Inflammatory macrophage treated with lipopolysaccharide for 1 hour (primary cell): ENCODE results near the gene IQCN.
"Not testable (repeated sequence)": the region's sequence is repeated elsewhere in the genome, so short reads cannot be mapped to it uniquely, and the experiment has no call there.

Experiments
- DNase-seq, 2 donors: peaks; one replicate each; pipeline ENCODE4 v3.0.0-alpha.2; 2020 to 2022

Gene IQCN

DNA sequence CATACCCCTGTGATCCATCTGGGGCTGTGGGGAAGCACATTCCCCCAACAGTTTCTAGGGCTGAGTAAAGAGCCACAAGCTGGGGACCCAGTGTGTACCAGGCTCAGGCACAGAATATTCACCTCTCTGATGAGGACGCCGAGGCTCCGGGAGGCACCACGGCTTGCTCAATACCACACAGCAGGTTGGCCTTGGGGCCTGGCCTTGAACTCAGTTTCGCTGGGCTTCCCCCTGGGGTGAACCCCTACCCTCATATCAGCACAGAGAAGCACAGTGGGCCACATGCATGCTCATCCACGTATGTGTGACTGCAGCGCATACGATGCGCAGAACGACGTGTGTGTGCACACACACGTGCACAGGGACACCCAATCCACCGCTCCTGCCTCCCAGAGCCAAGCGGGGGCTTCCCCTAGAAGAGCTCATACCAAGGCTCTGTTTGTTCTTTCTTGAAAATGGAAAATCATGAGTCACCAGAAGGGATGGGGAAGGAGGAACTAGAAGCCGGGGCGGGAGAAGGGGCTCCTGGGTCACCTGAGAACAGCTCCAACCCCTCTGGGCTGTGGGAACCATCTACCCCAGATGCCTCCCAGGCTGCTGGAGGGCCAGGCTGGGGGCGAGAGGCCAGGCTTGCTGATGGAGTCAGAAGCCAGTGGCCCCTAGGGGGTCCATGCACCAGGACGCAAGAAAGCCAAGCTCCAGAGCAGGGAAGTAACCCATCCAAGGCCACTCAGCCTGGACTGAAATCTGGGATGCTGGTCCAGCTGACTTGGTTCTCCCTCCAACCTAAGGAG lies 43.1 kb downstream of the IQCN start:
- DNase-seq: peak; percentile 55 to 66

DNA sequence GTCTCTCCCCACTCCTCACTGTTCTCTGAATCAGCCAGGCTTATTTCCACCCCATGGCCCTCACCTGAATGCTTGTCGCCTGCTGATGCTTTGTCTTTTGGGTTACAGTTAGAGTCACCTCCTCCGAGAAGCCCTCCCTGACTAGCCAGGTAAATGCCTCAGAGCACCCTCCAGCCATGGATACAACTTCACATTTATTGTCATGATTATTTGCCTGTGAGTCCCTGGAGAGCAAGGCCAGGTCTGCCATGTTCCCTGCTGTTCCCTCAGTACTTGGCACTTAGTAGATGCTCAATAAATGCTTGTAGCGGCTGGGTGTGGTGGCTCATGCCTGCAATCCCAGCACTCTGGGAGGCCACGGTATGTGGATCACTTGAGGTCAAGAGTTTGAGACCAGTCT lies 44.3 kb downstream of the IQCN start:
- no peak for DNase-seq

DNA sequence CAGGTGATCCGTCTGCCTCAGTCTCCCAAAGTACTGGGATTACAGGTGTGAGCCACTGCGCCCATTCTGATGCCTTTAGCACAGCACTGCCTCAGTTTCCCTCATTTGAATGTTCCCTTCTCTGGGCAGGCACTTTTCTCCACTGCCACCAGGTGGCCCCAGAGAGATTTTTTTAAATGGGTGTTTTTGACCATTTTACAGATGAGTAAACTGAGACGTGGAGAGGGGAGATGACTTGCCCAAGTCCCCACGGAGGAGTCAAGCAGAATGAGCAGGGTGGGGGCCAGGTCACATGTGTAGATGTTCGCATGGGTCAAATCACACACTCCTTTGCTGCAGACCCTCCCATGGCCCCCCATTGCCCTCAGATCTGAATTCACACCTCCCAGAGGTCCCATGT lies 44.8 kb downstream of the IQCN start:
- DNase-seq: no peak

DNA sequence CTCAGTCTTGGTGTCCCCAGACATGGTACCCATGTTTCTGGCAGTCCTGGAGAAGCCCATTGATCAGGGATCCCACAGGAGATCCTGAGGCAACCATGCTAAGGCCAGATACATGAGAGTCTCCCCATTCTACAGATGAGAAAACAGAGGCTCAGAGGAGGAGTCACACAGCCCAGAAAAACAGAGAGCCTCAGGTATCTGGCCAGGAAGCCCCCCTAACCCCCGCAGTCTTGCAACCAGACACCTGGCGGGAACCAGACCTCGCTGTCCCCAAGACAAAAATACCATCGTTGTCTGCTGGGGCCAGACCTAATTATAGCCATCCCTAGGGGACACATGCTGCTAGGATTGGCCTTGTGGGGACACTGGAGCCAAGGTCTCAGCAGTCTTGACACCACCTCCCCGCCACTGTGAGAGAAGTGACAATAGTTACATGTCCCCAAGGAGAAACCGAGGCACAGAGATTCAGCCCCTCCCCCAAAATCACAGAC lies 46.4 kb downstream of the IQCN start:
- DNase-seq: no peak

DNA sequence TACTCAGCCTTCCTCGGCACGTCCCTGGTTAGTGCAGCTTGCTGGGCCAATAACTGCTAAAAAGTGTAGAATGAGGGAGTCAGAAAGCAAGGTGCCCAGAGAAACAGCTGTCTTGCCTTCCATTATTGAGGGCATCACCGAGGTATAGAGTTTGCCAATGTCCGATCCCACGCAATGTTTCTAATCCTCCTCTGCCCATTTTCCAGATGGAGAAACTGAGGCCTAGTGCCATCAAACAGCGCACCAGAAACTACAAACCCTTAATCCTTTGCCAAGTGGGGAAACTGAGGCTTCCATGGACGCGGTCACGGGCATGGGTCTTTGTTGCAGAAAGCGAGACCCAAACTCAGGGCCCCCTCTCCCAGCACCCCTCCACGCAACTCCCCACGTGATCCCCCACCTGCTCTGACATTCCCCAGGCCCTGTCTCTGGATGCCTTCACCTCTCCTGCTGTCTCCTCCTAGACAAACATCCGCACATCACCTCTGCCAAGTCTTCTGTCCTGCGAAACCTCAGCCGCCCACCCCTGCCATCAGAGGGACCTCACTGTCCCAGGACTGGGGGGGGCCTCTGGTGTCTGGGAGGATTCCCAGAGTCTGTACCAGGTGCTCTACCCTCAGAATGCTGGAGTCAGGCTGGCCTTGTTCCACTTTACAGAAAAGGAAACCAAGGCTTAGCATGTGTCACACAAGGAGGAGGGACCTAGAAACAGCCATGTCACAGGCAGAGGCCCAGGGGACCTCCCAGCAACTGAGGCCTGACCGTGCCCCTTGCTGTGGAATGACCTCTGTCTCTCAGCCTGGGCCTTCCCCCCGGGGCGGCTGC lies 47.1 kb downstream of the IQCN start:
- DNase-seq: no peak

DNA sequence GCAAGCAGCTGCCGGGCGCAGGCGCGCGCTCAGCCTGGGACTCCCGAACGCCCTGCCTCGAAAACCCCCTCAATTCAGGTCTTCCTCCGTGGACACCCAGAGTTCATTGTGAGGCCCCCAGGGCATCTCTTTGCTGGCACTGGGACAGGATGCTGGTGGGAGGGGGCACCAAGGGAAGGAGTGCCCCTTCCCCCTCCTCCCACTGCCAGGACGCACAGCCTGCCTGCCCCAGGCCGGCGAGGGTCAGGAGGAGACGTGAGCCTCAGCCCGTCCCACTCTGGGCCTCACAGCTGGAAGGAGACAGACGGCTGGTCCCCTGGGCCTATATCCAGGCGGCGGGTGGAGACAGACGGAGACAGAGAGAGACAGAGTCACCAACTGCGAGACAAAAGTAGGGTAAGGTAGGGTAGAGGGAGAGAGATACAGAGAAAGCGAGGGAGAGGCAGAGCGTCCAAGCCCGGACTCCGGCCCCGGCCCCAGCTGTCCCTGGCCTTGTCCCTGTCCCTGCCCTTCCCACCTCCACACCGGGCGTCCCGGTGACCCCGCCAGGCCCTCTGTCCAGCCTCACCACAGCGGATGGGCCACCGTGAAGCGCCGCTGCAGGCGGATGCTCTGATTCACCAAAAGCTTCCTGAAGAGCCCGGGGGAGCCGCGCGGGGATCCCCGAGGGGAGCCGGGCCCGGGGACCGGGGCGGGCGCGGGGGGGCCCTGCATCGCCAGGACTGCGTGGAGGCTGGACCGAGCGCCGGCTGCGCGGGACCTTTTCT lies 48.4 kb downstream of the IQCN start, which contains the start of gene PDE4C:
PDE4C (minus strand) TSS at position 737 of the 767 bp plus-strand sequence; CDS start at position 714, 23 bp downstream.
- DNase-seq: no peak

DNA sequence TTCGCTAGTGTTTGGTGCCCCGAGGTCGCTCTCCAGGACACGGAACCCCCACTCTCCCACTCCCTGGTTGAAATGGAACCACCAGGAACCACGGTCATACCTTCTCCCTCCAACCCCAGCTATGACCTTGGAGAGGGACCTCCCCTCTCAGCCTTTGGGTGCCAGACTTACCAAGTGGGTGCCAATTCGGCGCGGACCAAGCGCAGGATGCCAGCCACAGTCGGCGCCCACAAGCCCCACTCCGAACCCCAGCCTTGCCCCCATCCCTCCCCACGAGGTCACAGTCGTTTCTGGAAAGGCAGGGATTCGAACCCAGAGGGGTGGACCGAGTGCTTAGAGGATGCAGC lies 48.9 kb downstream of the IQCN start:
- no peak for DNase-seq

DNA sequence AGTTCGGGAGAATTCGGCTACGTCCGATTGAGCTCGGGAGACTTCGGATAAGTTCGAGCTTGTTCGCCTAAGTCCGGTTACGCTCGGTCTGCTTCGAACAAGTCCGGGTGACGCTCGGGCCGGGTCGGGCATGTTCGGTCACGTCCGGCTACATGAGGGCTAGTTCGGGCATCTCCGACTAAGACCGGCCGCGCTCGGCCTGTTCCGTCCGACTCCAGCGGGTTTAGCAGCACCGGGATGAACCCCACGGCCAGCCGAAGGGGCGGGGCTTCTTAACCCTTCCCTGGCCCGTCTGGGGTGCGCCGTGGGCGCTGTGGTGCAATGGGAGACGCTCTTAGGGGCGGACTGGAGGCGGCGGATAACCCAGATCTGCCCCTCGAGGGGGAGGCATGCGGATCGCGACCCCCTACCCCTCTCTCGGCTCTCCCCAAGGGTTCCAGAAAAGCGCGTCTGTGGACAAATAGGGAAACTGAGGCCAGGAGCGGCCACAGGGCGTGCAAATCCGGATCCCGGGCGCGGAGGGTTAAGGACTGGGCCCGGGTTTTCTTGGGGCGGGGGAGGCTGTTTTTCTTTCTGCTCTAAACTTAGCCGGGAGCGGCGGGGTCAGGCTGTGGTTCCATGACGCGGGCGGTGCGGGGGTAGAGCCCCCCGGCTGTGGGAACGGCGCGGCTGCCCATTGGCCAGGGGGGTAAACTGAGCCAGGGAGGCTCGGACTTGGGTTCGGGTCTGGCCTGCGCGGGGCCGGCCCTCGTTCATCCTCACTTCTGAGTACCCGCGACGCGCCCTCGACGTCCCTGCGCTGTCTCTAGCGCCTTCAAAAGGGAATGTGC lies 49.5 kb downstream of the IQCN start:
- peak; percentile 96 to 99 for DNase-seq

DNA sequence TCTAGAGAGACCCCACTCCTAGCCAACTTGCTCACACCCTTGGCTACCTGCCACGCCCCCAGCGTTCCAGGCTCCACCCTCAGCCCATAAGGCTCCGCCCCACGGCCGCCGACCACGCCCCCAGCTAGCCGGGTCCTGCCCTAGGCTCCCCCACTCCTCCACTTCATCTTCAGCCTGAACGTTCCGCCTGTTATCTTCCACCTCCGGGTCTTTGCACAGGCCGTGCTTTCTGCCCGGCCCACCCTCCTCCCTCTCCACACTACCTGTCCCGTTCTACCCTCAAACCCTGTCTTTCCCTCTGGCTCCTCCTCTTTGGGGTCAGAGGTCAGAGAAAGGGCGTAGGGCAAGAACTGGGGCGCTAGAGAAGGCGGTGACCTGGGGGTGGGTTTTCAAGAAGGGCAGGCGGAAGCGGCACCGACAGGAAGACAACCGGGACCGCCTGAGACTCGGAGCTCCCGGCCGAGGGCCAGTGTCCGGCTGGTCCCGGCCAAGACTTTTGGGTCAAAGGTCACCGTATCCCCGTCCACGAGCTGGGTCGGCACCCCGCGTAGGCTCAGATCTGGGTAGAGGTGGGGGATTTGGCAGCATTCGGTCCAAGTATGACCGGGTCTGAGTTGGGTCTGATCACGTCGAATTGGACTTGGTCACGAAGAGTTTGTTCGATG lies 50.3 kb downstream of the IQCN start:
- DNase-seq: peak; percentile 36 to 62

DNA sequence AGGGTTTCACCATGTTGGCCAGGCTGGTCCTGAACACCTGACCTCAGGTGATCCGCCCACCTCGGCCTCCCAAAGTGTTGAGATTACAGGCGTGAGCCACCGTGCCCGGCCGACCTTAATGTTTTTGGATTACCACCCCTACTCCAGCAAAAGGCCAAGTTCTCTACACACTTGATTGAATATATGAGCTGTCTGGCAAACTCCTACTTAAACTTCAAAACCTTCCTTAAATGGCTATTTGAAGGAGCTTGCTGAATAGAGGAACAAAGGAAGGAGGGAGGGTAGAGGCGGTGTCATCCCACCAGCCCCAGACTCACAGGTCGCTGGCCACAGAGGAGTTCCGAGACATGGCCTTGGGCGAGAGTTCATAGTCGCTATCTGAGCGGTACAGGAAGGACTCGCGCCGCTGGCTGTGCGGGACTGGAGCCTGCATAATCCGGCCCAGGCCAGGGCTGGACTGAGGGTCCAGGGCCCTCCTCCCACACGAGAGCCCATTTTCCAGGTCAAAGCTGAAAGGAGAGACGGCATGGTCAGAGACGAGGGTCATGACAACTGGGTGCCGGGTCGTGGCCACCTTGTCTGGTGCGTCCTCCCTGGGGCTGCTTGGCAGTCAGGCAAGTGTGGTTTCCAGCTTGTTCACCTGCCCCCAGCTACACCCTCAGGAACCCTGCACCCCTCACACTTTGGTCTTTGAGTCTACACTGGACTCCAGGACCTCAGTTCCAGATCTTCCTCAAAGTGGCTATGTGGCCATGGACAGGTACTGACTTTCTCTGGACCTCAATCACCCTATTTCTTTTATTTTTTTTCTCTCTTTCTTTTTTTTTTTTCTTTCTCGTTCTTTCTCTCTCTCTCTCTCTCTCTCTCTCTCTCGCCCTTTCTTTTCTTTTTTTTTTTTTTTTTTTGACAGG lies 52.2 kb downstream of the IQCN start:
- no peak for DNase-seq

DNA sequence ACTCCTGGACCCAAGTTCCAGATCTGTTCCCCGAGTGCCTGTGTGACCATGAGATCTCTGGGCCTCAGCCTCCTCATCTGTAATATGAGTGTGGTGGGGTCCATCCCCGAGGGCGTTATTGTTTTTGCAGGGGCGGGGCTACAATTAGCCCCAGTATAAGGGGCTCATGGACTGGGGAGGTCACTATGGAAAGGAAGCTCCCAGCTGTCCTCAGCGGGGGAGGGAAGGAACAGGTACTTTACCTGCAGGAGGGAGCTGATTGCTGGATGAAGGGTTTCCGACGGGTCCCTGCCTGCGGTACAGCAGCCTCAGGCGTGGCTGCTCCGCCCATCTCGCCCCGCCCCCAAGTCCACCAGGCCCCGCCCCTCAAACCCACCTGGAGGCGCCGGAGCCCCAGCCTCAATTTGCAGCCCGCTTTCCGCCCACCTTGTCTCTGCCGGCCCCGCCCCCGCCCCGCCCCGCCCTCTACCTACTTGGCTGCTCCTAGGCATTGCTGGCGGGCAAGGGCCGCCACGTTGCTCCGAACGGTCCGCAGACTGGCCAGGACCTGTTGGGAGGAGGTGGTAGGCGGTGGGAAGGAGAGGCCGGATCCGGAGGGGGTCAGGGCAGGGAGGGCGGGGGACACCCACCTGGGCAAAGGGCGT lies 53.5 kb downstream of the IQCN start:
- no peak for DNase-seq

DNA sequence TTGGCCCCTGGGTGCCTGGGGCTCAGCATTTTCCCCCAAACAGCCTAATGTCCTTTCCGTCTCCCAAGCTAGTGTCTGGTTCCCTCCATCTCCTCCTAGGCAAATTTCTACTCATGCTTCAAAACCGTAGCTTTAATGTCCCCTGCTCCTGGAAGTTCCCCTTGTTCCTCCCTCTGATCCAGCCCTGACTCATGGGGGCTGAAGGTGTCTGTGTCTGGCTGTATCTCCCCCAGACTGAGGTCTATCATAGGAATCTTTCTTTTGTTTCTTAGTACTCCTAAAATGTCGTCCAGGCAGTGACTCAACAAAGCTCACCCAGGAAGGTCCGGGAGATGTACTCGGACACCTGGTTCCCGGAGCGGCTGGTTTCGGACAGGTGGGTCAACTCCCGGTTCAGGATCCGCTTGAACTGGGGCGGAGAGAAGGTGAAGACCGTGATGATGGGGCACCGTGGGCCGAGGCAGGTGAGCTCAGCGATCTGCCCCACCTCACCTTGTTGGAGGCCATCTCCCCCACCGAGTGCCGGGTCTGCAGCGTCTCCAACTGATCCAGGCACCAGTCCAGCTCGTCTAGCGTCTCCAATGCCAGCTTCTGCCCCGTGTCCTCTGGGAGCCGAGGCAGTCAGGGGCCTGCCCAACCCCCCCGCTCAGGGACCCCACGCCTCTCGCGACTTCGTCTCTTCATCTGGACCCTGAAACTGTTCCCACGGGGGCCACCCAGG lies 54.2 kb downstream of the IQCN start:
- DNase-seq: no peak

DNA sequence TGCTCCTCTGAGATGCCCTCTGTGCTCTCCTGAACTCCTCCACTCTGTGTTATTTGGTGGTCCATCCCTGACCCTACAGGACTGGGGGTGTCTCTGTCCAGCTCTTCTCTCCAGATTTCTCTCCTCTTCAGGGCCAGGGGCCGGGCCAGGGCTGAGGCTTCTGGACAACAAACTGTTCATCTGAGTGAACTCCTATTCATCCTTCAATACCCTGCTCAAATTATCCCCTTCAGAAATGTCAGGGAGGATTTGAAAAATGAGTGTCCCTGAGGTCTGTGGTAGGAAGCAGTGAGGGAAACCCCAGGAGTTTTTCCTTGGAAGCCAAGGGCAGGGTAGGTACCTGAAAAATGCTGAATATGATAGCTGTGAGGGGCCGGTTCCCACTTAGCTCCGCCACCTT lies 55.7 kb downstream of the IQCN start:
- no peak for DNase-seq

DNA sequence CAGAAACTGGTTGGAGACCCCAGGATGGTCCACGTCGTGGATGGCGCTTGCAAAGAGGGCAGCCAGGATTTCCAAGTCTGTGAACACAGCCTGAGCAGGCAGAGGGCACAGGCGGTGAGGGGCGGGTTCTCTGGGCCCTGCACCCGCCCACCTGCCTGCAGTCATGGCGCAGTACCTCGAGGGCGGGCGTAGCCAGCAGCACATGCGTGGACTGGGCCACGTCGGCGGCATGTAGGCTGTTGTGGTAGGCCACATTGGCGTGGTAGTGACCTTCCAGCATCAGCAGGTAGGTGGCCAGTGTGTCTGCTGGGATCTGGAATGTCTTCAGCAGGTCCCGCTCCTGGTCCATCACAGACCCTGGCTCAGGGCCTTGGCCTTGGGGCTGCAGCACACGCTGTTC lies 56.1 kb downstream of the IQCN start:
- no peak for DNase-seq

DNA sequence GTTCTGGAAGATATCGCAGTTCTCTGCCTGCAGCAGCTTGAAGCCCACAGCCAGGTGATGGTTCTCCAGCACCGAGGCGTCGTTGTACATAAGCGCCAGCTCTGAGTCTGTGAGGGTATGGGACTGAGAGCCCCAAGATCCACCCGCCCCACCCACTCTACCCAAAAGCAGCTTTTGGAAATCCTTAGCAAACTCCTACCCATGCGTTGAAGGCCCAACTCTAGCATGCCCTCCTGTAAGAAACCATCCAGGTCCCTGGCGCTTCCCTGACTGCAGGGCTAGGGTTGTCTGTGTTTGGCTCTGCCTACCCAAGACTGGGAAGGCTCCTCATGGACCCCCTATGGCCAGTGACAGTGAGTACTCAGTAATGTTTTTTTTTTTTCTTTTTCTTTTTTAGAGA lies 57.5 kb downstream of the IQCN start:
- DNase-seq: no peak

DNA sequence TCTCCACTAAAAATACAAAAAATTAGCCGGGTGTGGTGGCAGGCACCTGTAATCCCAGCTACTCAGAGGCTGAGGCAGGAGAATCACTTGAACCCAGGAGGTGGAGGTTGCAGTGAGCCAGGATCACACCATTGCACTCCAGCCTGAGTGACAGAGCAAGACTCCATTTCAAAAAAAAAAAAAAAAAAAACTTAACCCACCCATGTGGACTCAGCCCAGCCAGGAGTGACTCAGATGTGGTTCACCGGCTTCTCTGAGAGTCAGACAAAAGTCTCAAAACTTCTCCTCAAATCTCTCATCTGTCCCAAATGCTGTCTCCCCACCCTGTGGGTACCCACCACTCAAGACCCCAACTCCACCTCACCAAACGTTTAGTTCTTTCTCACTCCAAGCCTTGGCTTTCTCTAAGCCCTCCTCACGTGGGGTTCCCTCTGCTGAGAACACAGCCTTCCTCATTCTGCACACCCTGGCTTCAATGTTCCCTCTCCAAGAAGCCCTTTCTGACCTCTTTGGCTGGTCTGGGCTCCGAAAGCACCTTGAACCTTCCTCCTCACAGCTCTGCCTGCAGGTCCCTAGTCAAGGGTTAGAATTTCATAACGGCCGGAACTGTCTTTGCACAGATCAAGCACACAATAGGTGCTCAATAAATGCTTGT lies 59.3 kb downstream of the IQCN start:
- no peak for DNase-seq

DNA sequence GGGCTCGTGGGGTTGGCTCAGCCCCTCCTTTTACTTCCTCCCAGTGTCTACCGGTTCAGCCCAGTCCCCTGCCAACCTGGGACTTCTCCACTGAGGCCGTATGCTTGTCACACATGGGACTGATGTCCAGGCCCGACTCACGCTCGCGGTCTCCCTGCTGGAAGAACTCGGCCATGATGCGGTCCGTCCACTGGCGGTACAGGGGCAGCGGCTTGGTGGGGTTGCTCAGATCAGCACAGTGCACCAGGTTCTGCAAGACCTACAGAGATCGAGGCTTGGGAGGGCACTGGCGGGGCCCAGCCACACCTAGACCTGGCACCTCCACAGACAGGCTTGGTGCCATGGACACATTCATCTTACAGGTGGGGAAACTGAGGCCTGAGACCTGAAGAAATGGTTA lies 62.6 kb downstream of the IQCN start:
- no peak for DNase-seq

DNA sequence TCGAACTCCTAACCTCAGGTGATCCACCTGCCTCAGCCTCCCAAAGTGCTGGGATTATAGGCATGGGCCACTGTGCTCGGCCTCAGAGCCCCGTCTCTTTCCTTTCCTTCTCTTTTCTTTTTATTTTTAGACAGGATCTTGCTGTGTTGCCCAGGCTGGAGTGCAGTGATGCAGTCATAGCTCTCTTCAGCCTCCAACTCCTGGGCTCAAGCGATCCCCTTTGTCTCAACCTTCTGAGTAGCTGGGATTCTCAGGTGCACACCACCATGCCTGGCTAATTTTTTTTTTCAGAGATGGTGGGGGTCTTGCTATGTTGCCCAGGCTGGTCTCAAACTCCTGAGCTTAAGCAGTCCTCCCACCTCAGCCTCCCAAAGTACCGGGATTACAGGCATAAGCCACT lies 64.3 kb downstream of the IQCN start:
- not testable (repeated sequence) for DNase-seq
